NCI-H1048 (cell line): Measurements from ENCODE around the gene PDZK1.
"Not testable (repeated sequence)": the region's sequence is repeated elsewhere in the genome, so short reads cannot be mapped to it uniquely, and the experiment has no call there.

Experiments used
- DNase-seq: peaks from one replicate; lab custom pipeline; 2025; lab: John Stamatoyannopoulos, UW

PDZK1 gene

GRCh38 chr1:145710291-145711027 is 3.3 kb upstream of the PDZK1 start:
- no peak for DNase-seq

GRCh38 chr1:145708063-145708462 is 895 bp upstream of the PDZK1 start:
- no peak for DNase-seq

- DNase-seq: no peak
Observed at GRCh38 chr1:145706086-145706664, 993 bp downstream of the PDZK1 start.

GRCh38 chr1:145705622-145706021 is 1.5 kb downstream of the PDZK1 start:
- DNase-seq: no peak

GRCh38 chr1:145702826-145703225 is 4.3 kb downstream of the PDZK1 start:
- DNase-seq: no peak

- DNase-seq: no peak
Observed at GRCh38 chr1:145702052-145702451, 5.1 kb downstream of the PDZK1 start.

GRCh38 chr1:145701306-145701862 is 5.8 kb downstream of the PDZK1 start:
- no peak for DNase-seq

GRCh38 chr1:145696630-145696960 is 10.6 kb downstream of the PDZK1 start:
- no peak for DNase-seq

- no peak for DNase-seq
Observed at GRCh38 chr1:145695821-145696629, 11.1 kb downstream of the PDZK1 start.

GRCh38 chr1:145692785-145693443 is 14.3 kb downstream of the PDZK1 start:
- DNase-seq: no peak

- no peak for DNase-seq
Observed at GRCh38 chr1:145690587-145691558, 16.3 kb downstream of the PDZK1 start.

GRCh38 chr1:145689922-145690321 is 17.2 kb downstream of the PDZK1 start:
- DNase-seq: no peak

- DNase-seq: no peak
Observed at GRCh38 chr1:145688924-145689323, 18.2 kb downstream of the PDZK1 start.

GRCh38 chr1:145688328-145688727 is 18.8 kb downstream of the PDZK1 start:
- DNase-seq: no peak

- not testable (repeated sequence) for DNase-seq
Observed at GRCh38 chr1:145686078-145686477, 21.1 kb downstream of the PDZK1 start.

GRCh38 chr1:145684858-145685257 is 22.3 kb downstream of the PDZK1 start:
- not testable (repeated sequence) for DNase-seq

GRCh38 chr1:145673217-145673616 is 34.0 kb downstream of the PDZK1 start:
- DNase-seq: not testable (repeated sequence)

GRCh38 chr1:145670995-145671745 is 36.0 kb downstream of the PDZK1 start:
- not testable (repeated sequence) for DNase-seq

- not testable (repeated sequence) for DNase-seq
Observed at GRCh38 chr1:145665015-145665414, 42.2 kb downstream of the PDZK1 start.

- DNase-seq: not testable (repeated sequence)
Observed at GRCh38 chr1:145662502-145662901, 44.7 kb downstream of the PDZK1 start.
